C4-2B (cell line): ENCODE measurements around the gene FLNC.

ENCODE experiments used
- H3K27ac ChIP-seq: fragments of 450-650 bp; 2 replicates; pipeline ENCODE4 v1.5.1; 2017
- CTCF ChIP-seq: fragments of 450-650 bp; conservative IDR thresholded peaks from 2 replicates; pipeline ENCODE4 v1.5.1; 2017; ENCODE audit warnings: mild to moderate bottlenecking
- ZFX ChIP-seq: fragments of 450-650 bp; IDR thresholded peaks from 2 replicates; pipeline ENCODE4 v1.6.1; 2017

Gene FLNC

GRCh38 chr7:128847721-128848211 is 17.6 kb downstream of the FLNC start:
- TF ChIP-seq CTCF (no peak), ZFX (no peak)
- H3K27ac ChIP-seq: no peak overlapping the region

GRCh38 chr7:128848289-128849155 is 18.3 kb downstream of the FLNC start:
- TF ChIP-seq CTCF (no peak), ZFX (no peak)
- H3K27ac ChIP-seq: no peak overlapping the region

- TF ChIP-seq ZFX (no peak), CTCF (no peak)
- no peak overlapping the region for H3K27ac ChIP-seq
Observed at GRCh38 chr7:128849156-128849515, 18.9 kb downstream of the FLNC start.

- no peak overlapping the region for H3K27ac ChIP-seq
- TF ChIP-seq ZFX (no peak), CTCF (no peak)
Observed at GRCh38 chr7:128849804-128850490, 19.7 kb downstream of the FLNC start.

GRCh38 chr7:128852537-128853254 is 22.5 kb downstream of the FLNC start:
- no peak overlapping the region for H3K27ac ChIP-seq
- TF ChIP-seq CTCF (no peak), ZFX (no peak)

GRCh38 chr7:128853799-128854198 is 23.6 kb downstream of the FLNC start:
- TF ChIP-seq ZFX (no peak), CTCF (no peak)
- no peak overlapping the region for H3K27ac ChIP-seq
